Fibroblast of lung (primary cell): ENCODE data around the gene RCOR1.

Source experiments
- CTCF ChIP-seq, 2 donors: IDR thresholded peaks in 1 of 2; conservative IDR thresholded peaks in 1 of 2; 1 replicate in 1 of 2; 2 replicates in 1 of 2; pipeline ENCODE4 v1.5.1; 2011 to 2012; ENCODE audit warnings: low read length in 2 of 2, control low read depth in 1 of 2, inconsistent platforms in 1 of 2, low read depth in 1 of 2, mild to moderate bottlenecking in 1 of 2
- EZH2 ChIP-seq: IDR thresholded peaks from 2 replicates; pipeline ENCODE4 v1.5.1; 2012; ENCODE audit warnings: low read length, control low read depth, mild to moderate bottlenecking; ENCODE audit errors: missing control alignments

GRCh38 chr14:102734436-102734835 is 142.0 kb downstream of the RCOR1 start:
- no peak for TF ChIP-seq CTCF (conservative IDR thresholded peaks at IDR 0.05 in 1 of 2, IDR thresholded peaks at IDR 0.05 in 1 of 2; ENCODE audit: low read depth in 1 of 2, low read length in 2 of 2)
- no peak for TF ChIP-seq EZH2
